IMR-90 (cell line): ENCODE data around the gene NACC1.

Source experiments
- CEBPB ChIP-seq: IDR thresholded peaks from 2 replicates; pipeline ENCODE4 v1.6.1; 2012; ENCODE audit warnings: low read depth, low read length, improper control_type of control experiment
- CTCF ChIP-seq: conservative IDR thresholded peaks from 2 replicates; pipeline ENCODE4 v1.5.1; 2012; ENCODE audit warnings: mild to moderate bottlenecking, low read depth, low read length, improper control_type of control experiment
- ELK1 ChIP-seq: fragments of 150-350 bp; IDR thresholded peaks from 2 replicates; pipeline ENCODE4 v1.6.1; 2016; ENCODE audit warnings: low read depth, mild to moderate bottlenecking, low read length, moderate library complexity, borderline replicate concordance
- FOS ChIP-seq: fragments of 150-350 bp; IDR thresholded peaks from 2 replicates; pipeline ENCODE4 v1.6.1; 2016; ENCODE audit warnings: low read depth, low read length
- MAZ ChIP-seq: IDR thresholded peaks from 2 replicates; pipeline ENCODE4 v1.6.1; 2012; ENCODE audit warnings: low read depth, mild to moderate bottlenecking, low read length, improper control_type of control experiment, moderate library complexity, borderline replicate concordance
- MXI1 ChIP-seq: IDR thresholded peaks from 2 replicates; pipeline ENCODE4 v1.6.1; 2012; ENCODE audit warnings: low read depth, mild to moderate bottlenecking, low read length, moderate library complexity, borderline replicate concordance
- NFE2L2 ChIP-seq: fragments of 150-350 bp; IDR thresholded peaks from 2 replicates; pipeline ENCODE4 v1.6.1; 2016; ENCODE audit warnings: low read depth, mild to moderate bottlenecking, low read length
- POLR2A ChIP-seq: IDR thresholded peaks from 2 replicates; pipeline ENCODE4 v1.6.1; 2012; ENCODE audit warnings: mild to moderate bottlenecking, low read depth, low read length
- RAD21 ChIP-seq: IDR thresholded peaks from 2 replicates; pipeline ENCODE4 v1.6.1; 2012; ENCODE audit warnings: low read length, improper control_type of control experiment
- RCOR1 ChIP-seq: IDR thresholded peaks from 2 replicates; pipeline ENCODE4 v1.6.1; 2012; ENCODE audit warnings: mild to moderate bottlenecking, low read length, improper control_type of control experiment; ENCODE audit not compliant: insufficient replicate concordance
- RFX5 ChIP-seq: IDR thresholded peaks from 2 replicates; pipeline ENCODE4 v1.8.0; 2012; ENCODE audit warnings: low read depth, mild to moderate bottlenecking, low read length, moderate library complexity
- SMC3 ChIP-seq: fragments of 150-350 bp; IDR thresholded peaks from 2 replicates; pipeline ENCODE4 v1.6.1; 2016; ENCODE audit warnings: low read depth, mild to moderate bottlenecking, antibody characterized with exemption, low read length, moderate library complexity
- USF2 ChIP-seq: fragments of 150-350 bp; IDR thresholded peaks from 2 replicates; pipeline ENCODE4 v1.6.1; 2017; ENCODE audit warnings: mild to moderate bottlenecking, antibody characterized with exemption, low read length, low read depth

- TF ChIP-seq USF2 (no peak), RCOR1 (no peak), CEBPB (no peak), ELK1 (no peak), CTCF (no peak), POLR2A (no peak), RAD21 (no peak), MAZ (no peak), FOS (no peak), SMC3 (no peak), MXI1 (no peak), NFE2L2 (no peak), RFX5 (no peak)
Observed at GRCh38 chr19:13087295-13087694, 30.8 kb upstream of the NACC1 start.
